GM12864 (cell line): ENCODE results near the gene TTLL5.

Experiments
- DNase-seq: peaks from one replicate; pipeline ENCODE4 v3.0.0-alpha.2; 2011; ENCODE audit warnings: low read depth
- H3K4me3 ChIP-seq: 2 replicates; pipeline ENCODE4 v1.5.1; 2011; ENCODE audit warnings: mild to moderate bottlenecking, low read depth, low read length, control low read depth
- TF ChIP-seq, protein P1 (sequence below): IDR thresholded peaks from 2 replicates; pipeline ENCODE4 v1.5.1; 2011; ENCODE audit warnings: low read depth, mild to moderate bottlenecking, moderate library complexity, low read length, control low read depth, inconsistent platforms; ENCODE audit errors: missing control alignments

TTLL5 gene

DNA sequence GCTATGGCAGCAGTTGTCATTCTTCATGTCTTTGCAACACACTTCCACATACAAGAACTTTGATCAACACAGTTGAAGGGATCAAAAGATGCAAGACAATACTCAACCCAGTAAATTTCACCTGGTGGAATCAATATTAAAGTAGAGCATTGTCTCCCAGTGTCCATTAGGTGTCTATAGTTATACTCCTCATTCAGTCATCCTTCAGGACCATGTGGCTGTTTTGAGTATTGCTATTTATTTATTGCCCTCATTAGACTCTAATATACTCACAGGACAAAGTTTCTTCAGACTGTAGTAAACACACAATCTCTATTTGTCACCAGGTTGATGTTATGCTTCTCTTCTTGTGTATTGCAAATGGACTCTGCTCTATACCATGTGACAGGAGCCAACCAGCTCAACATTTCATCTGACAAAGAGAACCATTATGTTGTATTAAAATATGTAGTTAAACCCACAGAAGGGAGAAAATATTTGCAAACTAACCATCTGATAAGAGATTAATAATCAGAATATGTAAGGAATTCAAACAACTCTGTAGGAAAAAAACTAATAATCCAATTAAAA, 174.2 kb downstream of the TTLL5 start:
- no peak overlapping the region for H3K4me3 ChIP-seq
- TF ChIP-seq, protein P1, sequence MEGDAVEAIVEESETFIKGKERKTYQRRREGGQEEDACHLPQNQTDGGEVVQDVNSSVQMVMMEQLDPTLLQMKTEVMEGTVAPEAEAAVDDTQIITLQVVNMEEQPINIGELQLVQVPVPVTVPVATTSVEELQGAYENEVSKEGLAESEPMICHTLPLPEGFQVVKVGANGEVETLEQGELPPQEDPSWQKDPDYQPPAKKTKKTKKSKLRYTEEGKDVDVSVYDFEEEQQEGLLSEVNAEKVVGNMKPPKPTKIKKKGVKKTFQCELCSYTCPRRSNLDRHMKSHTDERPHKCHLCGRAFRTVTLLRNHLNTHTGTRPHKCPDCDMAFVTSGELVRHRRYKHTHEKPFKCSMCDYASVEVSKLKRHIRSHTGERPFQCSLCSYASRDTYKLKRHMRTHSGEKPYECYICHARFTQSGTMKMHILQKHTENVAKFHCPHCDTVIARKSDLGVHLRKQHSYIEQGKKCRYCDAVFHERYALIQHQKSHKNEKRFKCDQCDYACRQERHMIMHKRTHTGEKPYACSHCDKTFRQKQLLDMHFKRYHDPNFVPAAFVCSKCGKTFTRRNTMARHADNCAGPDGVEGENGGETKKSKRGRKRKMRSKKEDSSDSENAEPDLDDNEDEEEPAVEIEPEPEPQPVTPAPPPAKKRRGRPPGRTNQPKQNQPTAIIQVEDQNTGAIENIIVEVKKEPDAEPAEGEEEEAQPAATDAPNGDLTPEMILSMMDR, result no peak
- DNase-seq, result no peak

DNA sequence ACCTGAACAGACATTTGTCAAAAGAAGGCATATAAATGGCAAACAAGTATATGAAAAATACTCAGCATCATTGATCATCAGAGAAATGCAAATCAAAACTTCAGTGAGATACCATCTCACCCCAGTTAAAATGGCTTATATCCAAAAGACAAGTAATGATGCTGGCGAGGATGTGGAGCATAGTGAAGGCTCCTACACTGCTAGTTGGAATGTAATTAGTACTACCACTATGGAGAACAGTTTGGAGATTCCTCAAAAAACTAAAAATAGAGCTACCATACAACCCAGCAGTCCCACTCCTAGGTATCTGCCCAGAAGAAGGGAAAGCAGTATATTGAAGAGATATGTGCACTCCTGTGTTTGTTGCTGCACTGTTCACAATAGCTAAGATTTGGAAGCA, 174.7 kb downstream of the TTLL5 start:
- no peak overlapping the region for H3K4me3 ChIP-seq
- TF ChIP-seq, protein P1, result no peak
- no peak for DNase-seq

DNA sequence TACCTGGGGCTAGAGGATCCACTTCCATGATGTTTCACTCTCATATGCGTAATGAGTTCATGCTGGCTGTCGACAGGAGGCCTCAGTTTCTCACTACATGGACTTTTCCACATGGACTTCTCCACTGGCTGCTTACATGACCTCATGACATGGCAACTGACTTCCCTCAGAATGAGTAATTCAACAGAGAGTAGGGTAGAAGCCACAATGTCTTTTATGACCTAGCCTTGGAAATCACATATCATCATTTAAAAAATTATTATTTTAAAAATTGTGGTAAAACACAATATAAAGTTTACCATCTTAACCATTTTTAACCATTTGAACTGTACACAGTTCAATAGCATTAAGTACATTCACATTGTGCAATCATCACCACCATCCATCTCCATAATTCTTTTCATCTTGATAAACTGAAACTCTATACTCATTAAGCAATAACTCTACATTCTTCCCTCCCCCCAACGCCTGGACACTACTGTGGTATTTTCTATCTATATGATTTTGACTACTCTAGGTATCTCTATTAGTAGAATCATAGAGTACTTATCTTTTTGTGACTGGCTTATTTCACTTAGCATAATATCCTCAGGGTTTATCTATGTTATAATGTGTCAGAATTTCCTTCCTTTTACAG, 176.2 kb downstream of the TTLL5 start:
- TF ChIP-seq, protein P1, result no peak
- H3K4me3 ChIP-seq, result no peak overlapping the region
- DNase-seq, result no peak

DNA sequence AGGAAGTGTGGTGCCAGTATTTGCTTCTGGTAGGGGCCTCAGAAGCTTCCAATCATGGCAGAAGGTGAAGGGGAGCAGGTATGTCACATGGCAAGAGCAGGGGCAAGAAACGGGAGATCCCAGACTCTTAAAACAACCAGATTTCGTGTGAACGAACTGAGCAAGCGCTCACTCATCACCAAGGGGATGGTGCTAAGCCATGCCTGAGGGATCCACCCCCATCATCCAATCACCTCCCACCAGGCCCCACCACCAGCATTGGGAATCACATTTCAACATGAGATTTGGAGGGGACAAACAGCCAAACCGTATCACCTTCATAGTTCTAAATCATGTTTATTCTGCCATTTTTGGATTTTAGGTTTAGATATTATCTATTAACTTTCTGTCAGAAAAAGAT, 179.9 kb downstream of the TTLL5 start:
- H3K4me3 ChIP-seq, result no peak overlapping the region
- TF ChIP-seq, protein P1, result no peak
- DNase-seq, result no peak

- TF ChIP-seq, protein P1, result no peak
- no peak for DNase-seq
- no peak overlapping the region for H3K4me3 ChIP-seq
These were observed 181.5 kb downstream of the TTLL5 start for GRCh38 chr14:75842551-75842950.

DNA sequence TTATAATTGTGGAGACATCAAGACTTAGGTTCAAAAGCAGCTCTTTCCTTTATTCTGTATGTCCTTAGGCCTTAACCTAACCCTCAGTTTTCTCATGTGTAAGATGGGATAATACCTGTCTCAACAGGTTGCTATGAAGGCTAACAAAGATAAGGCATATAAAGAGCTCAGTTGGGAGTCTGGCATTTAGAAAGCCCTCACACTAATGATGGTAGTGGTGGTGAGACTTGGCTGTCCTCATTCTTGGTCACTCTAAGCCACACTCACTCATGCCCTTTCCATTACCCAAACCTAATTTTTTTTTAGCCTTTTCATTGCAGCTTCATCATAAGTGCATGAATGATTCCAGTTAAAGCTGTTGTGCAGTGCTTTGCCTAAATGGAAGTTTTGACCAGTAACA, 183.4 kb downstream of the TTLL5 start:
- no peak overlapping the region for H3K4me3 ChIP-seq
- DNase-seq, result no peak
- TF ChIP-seq, protein P1, result no peak
